ENCODE results near the gene CLCN1.
A peak's percentile ranks its signal among the peaks of the same experiment; 100 is the strongest.

The CLCN1 gene

DNA sequence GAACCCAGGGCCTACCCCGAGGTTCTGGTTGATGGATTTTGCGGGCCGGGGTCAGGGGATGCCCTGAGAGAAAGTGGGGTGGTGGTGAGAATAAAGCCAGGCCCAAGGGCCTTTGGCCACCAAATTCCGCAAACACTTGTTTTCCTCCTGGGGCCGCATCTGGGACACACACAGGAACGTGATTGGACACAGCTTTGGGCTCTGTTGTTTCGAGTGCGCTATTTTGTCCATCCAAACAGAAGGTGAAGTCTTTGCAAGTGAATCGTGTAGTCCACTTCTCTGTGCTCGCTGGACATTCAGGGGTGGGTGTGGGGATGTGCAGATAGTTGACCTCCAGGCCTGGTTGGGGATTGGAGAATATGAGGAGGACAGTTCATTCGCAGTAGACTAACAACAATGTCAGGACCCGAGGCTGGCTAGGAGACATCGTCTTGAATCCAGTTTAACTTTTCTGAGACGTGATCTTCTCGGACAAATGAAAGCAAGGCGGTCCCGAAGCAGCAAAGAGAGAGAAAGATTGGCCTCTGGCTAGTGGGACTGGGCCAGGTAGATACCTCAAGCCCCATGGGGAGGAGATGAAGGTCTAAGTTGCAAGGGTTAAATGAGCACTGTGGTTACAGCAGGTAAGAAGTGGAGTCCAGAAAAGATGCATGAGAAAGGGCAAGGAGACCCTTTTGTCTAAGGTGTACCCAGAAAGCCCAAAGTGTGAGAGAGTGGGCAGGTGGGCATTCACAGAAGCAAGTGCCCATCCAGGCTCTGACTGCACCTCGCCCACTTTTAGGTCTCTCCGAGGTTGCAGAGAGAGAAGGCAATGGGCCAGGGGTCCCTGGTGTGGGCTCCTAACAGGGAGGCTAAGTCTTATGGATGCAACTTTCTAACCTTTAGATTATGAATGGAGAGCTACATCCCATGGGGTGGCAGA, 47.4 kb downstream of the CLCN1 start:
- no peak for DNase-seq (ENCODE audit: low read depth)

- no peak for DNase-seq (ENCODE audit: low read depth)
Observed at GRCh38 chr7:143367972-143368371, 52.1 kb downstream of the CLCN1 start.

DNA sequence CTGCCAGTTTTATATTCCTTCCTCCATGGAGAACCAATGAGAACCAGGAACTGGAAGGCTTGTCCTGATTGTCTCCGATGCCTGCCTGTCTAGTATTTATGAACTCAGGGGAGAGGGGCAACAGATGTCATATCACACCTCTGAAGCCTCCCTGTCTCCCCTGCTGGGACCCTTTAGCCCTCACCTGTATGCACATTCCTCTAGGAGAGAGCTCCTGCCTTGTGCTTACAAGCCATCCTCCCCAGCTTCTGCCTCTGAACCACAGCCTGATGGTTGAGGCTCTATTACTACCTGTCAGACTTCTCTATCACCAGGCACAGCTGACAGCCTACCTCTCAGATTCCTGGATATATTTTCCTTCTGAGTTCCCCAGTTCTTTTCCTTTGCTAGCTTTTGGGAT, 52.5 kb downstream of the CLCN1 start:
- no peak for DNase-seq (ENCODE audit: low read depth)

GRCh38 chr7:143369678-143370651, 54.1 kb downstream of the CLCN1 start:
- DNase-seq (ENCODE audit: low read depth) = no peak

DNA sequence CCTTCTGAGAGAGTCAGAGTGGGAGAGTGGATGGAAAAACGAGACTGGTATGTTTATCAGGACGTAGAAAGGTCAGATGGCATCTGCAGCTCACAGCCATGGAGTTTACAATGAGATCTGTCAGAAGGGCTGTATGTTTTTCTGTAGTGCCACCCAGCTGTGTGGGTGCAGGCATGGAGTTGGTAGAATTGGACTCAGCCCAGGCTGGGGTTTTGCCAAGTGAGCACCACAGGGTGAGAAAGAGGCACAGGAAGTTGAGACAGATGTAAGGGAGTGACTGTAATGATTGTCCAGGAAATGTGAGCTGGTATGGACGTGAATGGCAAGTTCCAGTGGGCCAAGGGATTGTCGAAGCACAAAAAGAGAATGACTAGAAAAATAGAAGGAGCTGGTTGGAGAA, 56.2 kb downstream of the CLCN1 start:
- DNase-seq (ENCODE audit: low read depth) = peak; percentile 36

GRCh38 chr7:143373255-143373794, 57.4 kb downstream of the CLCN1 start:
- DNase-seq (ENCODE audit: low read depth) = no peak

DNA sequence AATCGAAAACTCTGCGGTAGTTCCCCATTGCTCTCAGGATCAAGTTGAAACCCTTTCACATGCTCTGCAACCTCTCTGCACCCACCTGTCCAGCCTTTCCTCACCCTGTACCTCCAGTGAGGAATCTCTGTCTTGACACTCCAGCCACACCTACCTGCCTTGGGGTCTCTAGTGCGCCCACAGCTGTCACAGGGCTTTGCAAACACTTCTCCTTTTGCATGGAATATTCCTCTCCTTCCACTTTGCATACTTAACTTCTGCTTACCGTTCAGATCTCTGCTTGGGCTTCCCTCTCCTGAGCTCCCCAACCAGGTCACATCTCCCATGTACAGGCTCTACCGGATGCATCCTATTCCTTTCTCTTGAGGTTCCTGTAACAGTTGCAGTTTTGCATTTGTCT, 58.6 kb downstream of the CLCN1 start:
- no peak for DNase-seq (ENCODE audit: low read depth)

GRCh38 chr7:143375298-143376034, 59.6 kb downstream of the CLCN1 start:
- DNase-seq (ENCODE audit: low read depth) = no peak

GRCh38 chr7:143376396-143376795, 60.5 kb downstream of the CLCN1 start:
- DNase-seq (ENCODE audit: low read depth) = no peak

- no peak for DNase-seq (ENCODE audit: low read depth)
Observed at GRCh38 chr7:143379611-143380259, 63.8 kb downstream of the CLCN1 start.

- peak; percentile 80 for DNase-seq (ENCODE audit: low read depth)
Observed at GRCh38 chr7:143380260-143380645, 64.3 kb downstream of the CLCN1 start.

GRCh38 chr7:143380646-143381426, 64.9 kb downstream of the CLCN1 start, which contains the start of gene ZYX:
TSS of gene ZYX (plus strand) at chr7:143381345. CDS start at chr7:143381572, 227 bp downstream.
- DNase-seq (ENCODE audit: low read depth) = peak; percentile 77

DNA sequence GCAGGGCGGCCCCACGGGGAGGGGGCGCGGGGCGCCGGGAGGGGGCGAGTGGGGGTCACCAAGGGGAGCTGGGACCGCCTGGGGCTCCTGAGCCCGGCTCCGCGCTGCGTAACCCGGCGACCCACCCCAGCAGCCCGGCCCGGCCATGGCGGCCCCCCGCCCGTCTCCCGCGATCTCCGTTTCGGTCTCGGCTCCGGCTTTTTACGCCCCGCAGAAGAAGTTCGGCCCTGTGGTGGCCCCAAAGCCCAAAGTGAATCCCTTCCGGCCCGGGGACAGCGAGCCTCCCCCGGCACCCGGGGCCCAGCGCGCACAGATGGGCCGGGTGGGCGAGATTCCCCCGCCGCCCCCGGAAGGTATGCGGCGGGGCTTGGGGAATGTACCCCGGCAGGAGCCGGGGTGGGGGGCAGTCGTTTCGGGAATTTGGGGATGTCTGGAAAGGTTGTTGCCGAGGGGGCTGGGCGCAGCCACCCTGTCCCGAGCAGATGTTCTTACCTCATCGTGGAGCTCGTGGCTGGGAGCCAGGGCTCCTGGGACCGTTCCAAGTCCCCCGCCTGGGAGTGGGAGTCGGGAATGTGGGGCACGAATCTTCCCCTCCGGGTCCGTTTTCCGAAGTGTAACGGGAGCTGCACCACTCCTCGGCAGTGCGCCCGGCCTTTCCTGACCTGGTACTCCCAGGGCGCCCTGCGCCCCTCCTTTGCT, 65.7 kb downstream of the CLCN1 start:
- no peak for DNase-seq (ENCODE audit: low read depth)

DNA sequence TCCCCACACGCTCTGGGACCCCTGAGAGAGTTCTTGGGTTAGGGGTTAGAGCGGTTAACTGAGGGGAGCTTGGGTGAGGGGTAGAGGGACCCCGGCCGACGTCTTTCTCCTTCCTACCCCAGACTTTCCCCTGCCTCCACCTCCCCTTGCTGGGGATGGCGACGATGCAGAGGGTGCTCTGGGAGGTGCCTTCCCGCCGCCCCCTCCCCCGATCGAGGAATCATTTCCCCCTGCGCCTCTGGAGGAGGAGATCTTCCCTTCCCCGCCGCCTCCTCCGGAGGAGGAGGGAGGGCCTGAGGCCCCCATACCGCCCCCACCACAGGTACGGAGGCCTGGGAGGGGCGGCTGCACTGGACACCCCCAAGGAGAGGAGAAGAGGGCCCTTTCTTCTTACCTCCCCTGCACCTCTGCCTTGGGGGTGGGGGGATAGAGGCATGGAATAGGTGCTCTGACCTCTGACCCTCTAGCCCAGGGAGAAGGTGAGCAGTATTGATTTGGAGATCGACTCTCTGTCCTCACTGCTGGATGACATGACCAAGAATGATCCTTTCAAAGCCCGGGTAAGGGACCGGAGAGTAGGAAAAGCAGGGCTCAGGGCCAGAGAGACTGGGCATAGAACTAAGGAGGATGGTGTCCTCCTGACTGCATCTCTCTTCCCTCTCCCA, 66.3 kb downstream of the CLCN1 start:
- no peak for DNase-seq (ENCODE audit: low read depth)

GRCh38 chr7:143382791-143383641, 67.1 kb downstream of the CLCN1 start:
- DNase-seq (ENCODE audit: low read depth) = no peak

DNA sequence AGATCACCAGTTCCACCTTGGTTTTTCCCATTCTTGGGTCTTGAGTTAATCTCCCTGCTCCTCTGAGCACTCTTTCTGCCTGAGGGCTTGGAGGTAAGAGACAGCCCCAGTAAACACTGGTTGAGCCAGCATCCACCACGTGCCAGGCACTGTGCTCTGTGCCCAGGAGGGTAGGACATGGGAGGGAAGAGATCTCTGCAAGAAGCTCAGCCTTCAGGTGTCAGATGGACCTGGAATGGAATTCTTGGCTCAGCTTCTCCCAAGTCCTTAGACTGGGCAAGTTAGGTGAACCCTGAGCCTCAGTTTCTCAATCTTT, 67.7 kb downstream of the CLCN1 start:
- DNase-seq (ENCODE audit: low read depth) = no peak

DNA sequence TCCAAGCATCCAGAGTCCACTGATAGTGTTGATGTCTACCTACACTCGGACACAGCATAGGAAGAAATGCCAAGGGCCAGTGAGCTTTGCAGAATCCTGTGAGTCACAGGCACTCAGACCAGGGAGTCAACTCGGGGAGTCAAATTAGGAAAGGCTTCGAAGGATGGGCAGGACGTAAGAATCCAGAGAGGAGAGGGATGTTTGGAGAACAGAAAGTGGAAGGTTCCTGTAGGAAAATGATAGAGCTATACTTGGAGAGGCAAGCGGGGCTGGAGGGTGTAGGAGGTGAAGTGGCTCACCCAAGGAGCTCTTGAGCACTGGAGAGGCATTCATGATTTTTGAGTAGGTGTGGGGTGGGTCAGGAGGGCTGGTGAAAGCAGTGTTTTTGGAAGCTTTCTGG, 68.2 kb downstream of the CLCN1 start:
- no peak for DNase-seq (ENCODE audit: low read depth)

Measured in stimulated activated CD8-positive, alpha-beta memory T cell treated with anti-CD3 and anti-CD28 coated beads, Interleukin-12 subunit alpha, Interleukin-12 subunit beta, amount 100 ng/mL, for 1 hour (primary cell).